OCI-LY3 (cell line): ENCODE results near the gene TDRKH.

ENCODE experiments used
- H2AFZ ChIP-seq: fragments of 200-600, 300-600 bp; shearing (Covaris generic); 2 replicates; pipeline ENCODE4 v1.6.0; 2014; ENCODE audit warnings: antibody characterized with exemption, low read depth, low read length
- H3K27ac ChIP-seq: fragments of 200-600, 300-600 bp; sonication (generic); 2 replicates; pipeline ENCODE4 v1.5.1; 2014; ENCODE audit warnings: mild to moderate bottlenecking, low read length, moderate library complexity, mixed read lengths
- H3K27me3 ChIP-seq: fragments of 200-600, 300-600 bp; sonication (generic); 2 replicates; pipeline ENCODE4 v1.6.1; 2014; ENCODE audit warnings: low read depth, low read length, mixed read lengths
- H3K36me3 ChIP-seq: fragments of 200-600, 300-600 bp; sonication (generic); replicated peaks from 2 replicates; pipeline ENCODE3; 2014; ENCODE audit warnings: low read depth, low read length, mixed read lengths
- H3K4me1 ChIP-seq: fragments of 300-600, 200-600 bp; sonication (generic); 2 replicates; pipeline ENCODE4 v1.6.1; 2014; ENCODE audit warnings: low read length, mixed read lengths
- H3K4me2 ChIP-seq: fragments of 200-600, 300-600 bp; sonication (generic); 2 replicates; pipeline ENCODE4 v1.6.1; 2014; ENCODE audit warnings: low read length, mixed read lengths
- H3K4me3 ChIP-seq: fragments of 300-600, 200-600 bp; sonication (generic); 2 replicates; pipeline ENCODE4 v1.5.1; 2014; ENCODE audit warnings: antibody characterized with exemption, mild to moderate bottlenecking, low read length, moderate library complexity
- H3K79me2 ChIP-seq: fragments of 300-600, 200-600 bp; shearing (Covaris generic); 2 replicates; pipeline ENCODE4 v1.6.1; 2014; ENCODE audit warnings: mild to moderate bottlenecking, low read length, mixed read lengths
- H3K9ac ChIP-seq: fragments of 300-600, 200-600 bp; shearing (Covaris generic); 2 replicates; pipeline ENCODE4 v1.6.0; 2014; ENCODE audit warnings: mild to moderate bottlenecking, low read length, moderate library complexity
- H3K9me3 ChIP-seq: fragments of 200-600, 300-600 bp; shearing (Covaris generic); 2 replicates; pipeline ENCODE4 v1.6.1; 2014; ENCODE audit warnings: low read length, mixed read lengths; ENCODE audit not compliant: insufficient read depth
- H4K20me1 ChIP-seq: fragments of 200-600, 300-600 bp; sonication (generic); 2 replicates; pipeline ENCODE4 v1.6.1; 2016; ENCODE audit warnings: low read length, mixed read lengths; ENCODE audit not compliant: insufficient read depth
- CTCF ChIP-seq: fragments of 200-600, 300-600 bp; sonication (generic); IDR thresholded peaks from 2 replicates; pipeline ENCODE4 v1.5.1; 2014; ENCODE audit warnings: antibody characterized with exemption, low read length, low read depth
- EZH2phosphoT487 ChIP-seq: fragments of 200-600 bp; shearing (Covaris generic); IDR thresholded peaks from 2 replicates; pipeline ENCODE4 v1.6.1; 2018; ENCODE audit warnings: antibody characterized with exemption, mixed run types, low read depth

Gene TDRKH

GRCh38 chr1:151814426-151814825, 24.1 kb upstream of the TDRKH start:
- H3K4me2 ChIP-seq, result no peak overlapping the region

GRCh38 chr1:151813271-151813977, 23.1 kb upstream of the TDRKH start:
- TF ChIP-seq EZH2phosphoT487, result no peak
- no peak for TF ChIP-seq CTCF
- Histone ChIP-seq H2AFZ (no peak overlapping the region), H3K4me3 (no peak overlapping the region), H4K20me1 (no peaks in the 10 kb centered on the region), H3K36me3 (no peaks in the 10 kb centered on the region), H3K9me3 (no peaks in the 10 kb centered on the region), H3K79me2 (no peaks in the 10 kb centered on the region), H3K4me1 (peaks cover 12% of the 10 kb centered on the region), H3K27ac (no peak overlapping the region), H3K4me2 (no peak overlapping the region), H3K27me3 (no peaks in the 10 kb centered on the region), H3K9ac (no peak overlapping the region)

More at GRCh38 chr1:151814426-151814825, 24.1 kb upstream of the TDRKH start:
- Histone ChIP-seq H2AFZ (no peak overlapping the region), H3K4me1 (peaks cover 12% of the 10 kb centered on the region), H4K20me1 (no peaks in the 10 kb centered on the region), H3K4me3 (no peak overlapping the region), H3K79me2 (no peaks in the 10 kb centered on the region), H3K9ac (no peak overlapping the region), H3K36me3 (no peaks in the 10 kb centered on the region), H3K27ac (no peak overlapping the region), H3K27me3 (no peaks in the 10 kb centered on the region), H3K9me3 (no peaks in the 10 kb centered on the region)
- TF ChIP-seq EZH2phosphoT487, result no peak

GRCh38 chr1:151811181-151811580, 20.9 kb upstream of the TDRKH start:
- no peaks in the 10 kb centered on the region for H3K79me2 ChIP-seq
- H3K9ac ChIP-seq, result no peak overlapping the region
- no peak overlapping the region for H3K27ac ChIP-seq
- H3K4me1 ChIP-seq, result no peaks in the 10 kb centered on the region
- H2AFZ ChIP-seq, result no peak overlapping the region
- no peaks in the 10 kb centered on the region for H3K36me3 ChIP-seq
- TF ChIP-seq EZH2phosphoT487 (no peak), CTCF (no peak)
- H3K9me3 ChIP-seq, result no peaks in the 10 kb centered on the region
- H3K4me2 ChIP-seq, result no peak overlapping the region
- no peak overlapping the region for H3K4me3 ChIP-seq
- 0 out of 2 replicates have a peak, but pooled peaks cover 2% of the 10 kb centered on the region for H3K27me3 ChIP-seq
- no peaks in the 10 kb centered on the region for H4K20me1 ChIP-seq

- Histone ChIP-seq H3K9me3 (no peaks in the 10 kb centered on the region), H3K36me3 (no peaks in the 10 kb centered on the region), H3K27ac (no peak overlapping the region), H3K4me1 (no peaks in the 10 kb centered on the region), H4K20me1 (no peaks in the 10 kb centered on the region), H3K9ac (no peak overlapping the region), H3K4me2 (no peak overlapping the region), H3K27me3 (peaks cover 9% of the 10 kb centered on the region), H3K4me3 (no peak overlapping the region), H2AFZ (no peak overlapping the region), H3K79me2 (no peaks in the 10 kb centered on the region)
- TF ChIP-seq EZH2phosphoT487, result no peak
- no peak for TF ChIP-seq CTCF
These were observed 19.8 kb upstream of the TDRKH start for GRCh38 chr1:151809985-151810556.
